Neural progenitor cell (in vitro differentiated cells): ENCODE results near the gene ZNF620.

ENCODE experiments used
- EZH2 ChIP-seq: fragments of 200-600 bp; sonication (generic); IDR thresholded peaks from 2 replicates; pipeline ENCODE4 v1.6.1; 2017; ENCODE audit warnings: antibody characterized with exemption, mild to moderate bottlenecking, moderate library complexity
- TF ChIP-seq, protein P1 (sequence below): fragments of 200-600 bp; sonication (generic); IDR thresholded peaks from 2 replicates; pipeline ENCODE4 v1.5.1; 2017; ENCODE audit warnings: antibody characterized with exemption, mild to moderate bottlenecking

DNA sequence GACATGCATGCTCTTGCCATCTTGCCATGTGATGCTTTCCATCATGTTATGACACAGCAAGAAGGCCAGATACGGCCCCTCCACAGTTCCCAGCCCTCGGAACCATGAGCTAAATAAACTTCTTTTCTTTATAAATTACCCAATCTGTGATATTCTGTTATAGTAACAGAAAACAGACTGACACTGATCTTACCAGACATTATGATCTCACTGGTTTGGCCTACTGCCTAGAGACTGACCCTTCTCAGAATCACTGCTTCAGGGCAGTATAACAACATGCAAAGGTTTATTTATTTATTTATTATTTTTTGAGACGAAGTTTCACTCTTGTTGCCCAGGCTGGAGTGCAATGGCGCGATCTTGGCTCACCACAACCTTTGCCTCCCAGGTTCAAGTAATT, 14.9 kb upstream of the ZNF620 start:
- TF ChIP-seq, protein P1, sequence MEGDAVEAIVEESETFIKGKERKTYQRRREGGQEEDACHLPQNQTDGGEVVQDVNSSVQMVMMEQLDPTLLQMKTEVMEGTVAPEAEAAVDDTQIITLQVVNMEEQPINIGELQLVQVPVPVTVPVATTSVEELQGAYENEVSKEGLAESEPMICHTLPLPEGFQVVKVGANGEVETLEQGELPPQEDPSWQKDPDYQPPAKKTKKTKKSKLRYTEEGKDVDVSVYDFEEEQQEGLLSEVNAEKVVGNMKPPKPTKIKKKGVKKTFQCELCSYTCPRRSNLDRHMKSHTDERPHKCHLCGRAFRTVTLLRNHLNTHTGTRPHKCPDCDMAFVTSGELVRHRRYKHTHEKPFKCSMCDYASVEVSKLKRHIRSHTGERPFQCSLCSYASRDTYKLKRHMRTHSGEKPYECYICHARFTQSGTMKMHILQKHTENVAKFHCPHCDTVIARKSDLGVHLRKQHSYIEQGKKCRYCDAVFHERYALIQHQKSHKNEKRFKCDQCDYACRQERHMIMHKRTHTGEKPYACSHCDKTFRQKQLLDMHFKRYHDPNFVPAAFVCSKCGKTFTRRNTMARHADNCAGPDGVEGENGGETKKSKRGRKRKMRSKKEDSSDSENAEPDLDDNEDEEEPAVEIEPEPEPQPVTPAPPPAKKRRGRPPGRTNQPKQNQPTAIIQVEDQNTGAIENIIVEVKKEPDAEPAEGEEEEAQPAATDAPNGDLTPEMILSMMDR, result no peak
- no peak for TF ChIP-seq EZH2
